HepG2 (cell line): ENCODE data around the gene EPB41L1. TPM values are rescaled to one million over a fixed set of nuclear protein-coding genes. Genes with fewer than 3 reads are reported as not detected.
A peak's percentile ranks its signal among the peaks of the same experiment; 100 is the strongest.

ENCODE experiments used
- ARNTL ChIP-seq: sonication (generic); formaldehyde crosslinking; IDR thresholded peaks from 2 replicates; pipeline ENCODE4 v1.4.0; 2020; ENCODE audit warnings: mild to moderate bottlenecking, missing genetic modification reagents
- CEBPB ChIP-seq: IDR thresholded peaks from 2 replicates; pipeline ENCODE4 v1.6.1; 2011; ENCODE audit warnings: low read depth, low read length, improper control_type of control experiment, borderline replicate concordance
- DZIP1 ChIP-seq: sonication (generic); formaldehyde crosslinking; IDR thresholded peaks from 2 replicates; pipeline ENCODE4 v1.5.0; 2020; ENCODE audit warnings: mild to moderate bottlenecking, missing genetic modification reagents
- ELK4 ChIP-seq: sonication (generic); formaldehyde crosslinking; IDR thresholded peaks from 2 replicates; pipeline ENCODE4 v1.9.0; 2021; ENCODE audit warnings: missing genetic modification reagents, borderline replicate concordance
- ESRRA ChIP-seq: sonication (generic); formaldehyde crosslinking; IDR thresholded peaks from 2 replicates; pipeline ENCODE4 v1.5.1; 2020; ENCODE audit warnings: mild to moderate bottlenecking, low read depth, missing genetic modification reagents
- ETV5 ChIP-seq: IDR thresholded peaks from 2 replicates; pipeline ENCODE4 v1.6.1; 2018; ENCODE audit warnings: missing biosample characterization, missing genetic modification reagents, inconsistent platforms, borderline replicate concordance
- IRF9 ChIP-seq: sonication (generic); formaldehyde crosslinking; IDR thresholded peaks from 2 replicates; pipeline ENCODE4 v1.8.0; 2022; ENCODE audit warnings: missing genetic modification reagents, mild to moderate bottlenecking, borderline replicate concordance
- NFE2L1 ChIP-seq: sonication (generic); formaldehyde crosslinking; IDR thresholded peaks from 2 replicates; pipeline ENCODE4 v1.4.0; 2020; ENCODE audit warnings: missing genetic modification reagents, mild to moderate bottlenecking, borderline replicate concordance
- NR2F1 ChIP-seq, 2 experiments: fragments of 450-650 bp in 1 of 2; formaldehyde crosslinking in 1 of 2; IDR thresholded peaks; 2 replicates each; pipeline versions ENCODE4 v1.5.0 to v1.6.1; 2016 to 2020; ENCODE audit warnings: mild to moderate bottlenecking in 1 of 2, missing compliant biosample characterization in 1 of 2, missing genetic modification reagents in 1 of 2, moderate library complexity in 1 of 2
- REPIN1 ChIP-seq: sonication (generic); formaldehyde crosslinking; IDR thresholded peaks from 2 replicates; pipeline ENCODE4 v1.8.0; 2022; ENCODE audit warnings: missing genetic modification reagents, low read depth, mild to moderate bottlenecking, borderline replicate concordance
- RFX5 ChIP-seq: IDR thresholded peaks from 2 replicates; pipeline ENCODE4 v1.6.1; 2011; ENCODE audit warnings: low read depth, low read length, improper control_type of control experiment
- RFXANK ChIP-seq: IDR thresholded peaks from 2 replicates; pipeline ENCODE4 v1.6.1; 2016
- RXRB ChIP-seq: IDR thresholded peaks from 2 replicates; pipeline ENCODE4 v1.6.1; 2016; ENCODE audit warnings: borderline replicate concordance, missing genetic modification reagents, missing compliant biosample characterization
- TCF7 ChIP-seq: sonication (generic); IDR thresholded peaks from 2 replicates; pipeline ENCODE4 v1.6.1; 2016; ENCODE audit warnings: antibody characterized with exemption, low read depth
- ZNF138 ChIP-seq: sonication (generic); formaldehyde crosslinking; IDR thresholded peaks from 2 replicates; pipeline ENCODE4 v1.5.0; 2020; ENCODE audit warnings: mild to moderate bottlenecking, low read depth, missing genetic modification reagents
- ZNF234 ChIP-seq: sonication (generic); formaldehyde crosslinking; conservative IDR thresholded peaks from 2 replicates; pipeline ENCODE4 v1.5.1; 2020; ENCODE audit warnings: mild to moderate bottlenecking, missing genetic modification reagents
- polyA plus RNA-seq, 8 experiments: library from polyadenylated mRNA; depleted of rRNA in 3 of 8; stranded (reverse) in 7 of 8; unstranded in 1 of 8; fragments of >200 nt; fragmentation: Illumina TruSeq in 4 of 8; extraction: Trizol in 4 of 8; gene quantifications; 2 replicates each; pipeline versions ENCODE4 v1.2.1 to v1.2.3, GENCODE V29; 2011 to 2016; ENCODE audit warnings: low read depth in 4 of 8, missing spikeins in 1 of 8, mixed read lengths in 1 of 8; ENCODE audit not compliant: insufficient read depth in 1 of 8
- total RNA-seq, 5 experiments: library from RNA; depleted of rRNA; stranded (reverse); fragments of >200 nt; fragmentation: Illumina TruSeq; extraction: Trizol; gene quantifications; 2 replicates each; pipeline ENCODE4 v1.2.3, GENCODE V29; 2016; ENCODE audit warnings: low read depth in 1 of 5
- TF ChIP-seq, protein P1 (sequence below): sonication (generic); formaldehyde crosslinking; IDR thresholded peaks from 2 replicates; pipeline ENCODE4 v1.8.1; 2023; ENCODE audit warnings: mild to moderate bottlenecking, missing genetic modification reagents, borderline replicate concordance
- TF ChIP-seq, protein P2 (sequence below): IDR thresholded peaks from 2 replicates; pipeline ENCODE4 v1.6.1; 2016; ENCODE audit warnings: missing biosample characterization, missing genetic modification reagents, low read depth
- TF ChIP-seq, protein P3 (sequence below): fragments of 450-650 bp; IDR thresholded peaks from 2 replicates; pipeline ENCODE4 v1.6.1; 2016

EPB41L1 gene
- total and polyA plus RNA-seq, 2 of the 13 experiments (the other 11 are each of a cell fraction or from before 2014, with no cell fraction given) = 16.7 to 39.0 TPM

- TF ChIP-seq ZNF138 (peak; percentile 94), DZIP1 (peak; percentile 99), ETV5 (CRISPR knock-in tag) (peak; percentile 98), ESRRA (CRISPR knock-in tag) (peak; percentile 89; the same call in 1 of the 2 replicates), ARNTL (CRISPR knock-in tag) (peak; percentile 86), REPIN1 (peak; percentile 98), ZNF234 (CRISPR knock-in tag) (peak; percentile 93), RXRB (CRISPR knock-in tag) (peak; percentile 87; the same call in 1 of the 2 replicates), ELK4 (CRISPR knock-in tag) (peak; percentile 97; the same call in 1 of the 2 replicates), TCF7 (no peak), CEBPB (no peak), RFX5 (0 out of 2 replicates have a peak, but pooled peaks have one; percentile 23), NR2F1 (CRISPR knock-in tag; IDR thresholded peaks at IDR 0.05) (peak in 1 of 2 experiments; percentile 21; a peak in 2 of 4 replicates), NFE2L1 (CRISPR knock-in tag) (peak; percentile 72; the same call in 1 of the 2 replicates), RFXANK (CRISPR knock-in tag) (peak; percentile 95), IRF9 (CRISPR knock-in tag) (peak; percentile 78; the same call in 1 of the 2 replicates)
- TF ChIP-seq, protein P1, sequence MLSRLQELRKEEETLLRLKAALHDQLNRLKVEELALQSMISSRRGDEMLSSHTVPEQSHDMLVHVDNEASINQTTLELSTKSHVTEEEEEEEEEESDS (CRISPR knock-in tag) = no peak
- TF ChIP-seq, protein P2, sequence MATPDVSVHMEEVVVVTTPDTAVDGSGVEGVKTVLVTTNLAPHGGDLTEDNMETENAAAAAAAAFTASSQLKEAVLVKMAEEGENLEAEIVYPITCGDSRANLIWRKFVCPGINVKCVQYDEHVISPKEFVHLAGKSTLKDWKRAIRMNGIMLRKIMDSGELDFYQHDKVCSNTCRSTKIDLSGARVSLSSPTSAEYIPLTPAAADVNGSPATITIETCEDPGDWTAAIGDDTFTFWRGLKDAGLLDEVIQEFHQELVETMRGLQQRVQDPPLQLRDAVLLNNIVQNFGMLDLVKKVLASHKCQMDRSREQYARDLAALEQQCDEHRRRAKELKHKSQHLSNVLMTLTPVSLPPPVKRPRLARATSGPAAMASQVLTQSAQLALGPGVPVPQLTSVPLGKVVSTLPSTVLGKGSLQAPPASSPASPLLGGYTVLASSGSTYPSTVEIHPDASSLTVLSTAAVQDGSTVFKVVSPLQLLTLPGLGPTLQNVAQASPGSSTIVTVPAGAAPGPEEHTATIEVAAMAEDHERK = peak; percentile 64; the same call in 1 of the 2 replicates
- TF ChIP-seq, protein P3, sequence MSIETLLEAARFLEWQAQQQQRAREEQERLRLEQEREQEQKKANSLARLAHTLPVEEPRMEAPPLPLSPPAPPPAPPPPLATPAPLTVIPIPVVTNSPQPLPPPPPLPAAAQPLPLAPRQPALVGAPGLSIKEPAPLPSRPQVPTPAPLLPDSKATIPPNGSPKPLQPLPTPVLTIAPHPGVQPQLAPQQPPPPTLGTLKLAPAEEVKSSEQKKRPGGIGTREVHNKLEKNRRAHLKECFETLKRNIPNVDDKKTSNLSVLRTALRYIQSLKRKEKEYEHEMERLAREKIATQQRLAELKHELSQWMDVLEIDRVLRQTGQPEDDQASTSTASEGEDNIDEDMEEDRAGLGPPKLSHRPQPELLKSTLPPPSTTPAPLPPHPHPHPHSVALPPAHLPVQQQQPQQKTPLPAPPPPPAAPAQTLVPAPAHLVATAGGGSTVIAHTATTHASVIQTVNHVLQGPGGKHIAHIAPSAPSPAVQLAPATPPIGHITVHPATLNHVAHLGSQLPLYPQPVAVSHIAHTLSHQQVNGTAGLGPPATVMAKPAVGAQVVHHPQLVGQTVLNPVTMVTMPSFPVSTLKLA = peak; percentile 38; the same call in 1 of the 2 replicates
These were observed 81.6 kb downstream of the EPB41L1 start, which contains the start of gene AAR2 (continued) for GRCh38 chr20:36235892-36236785.
